NCI-H146 (cell line): ENCODE results near the gene ZNF772.

Experiments used
- DNase-seq: peaks from one replicate; lab custom pipeline; 2025; lab: John Stamatoyannopoulos, UW

The ZNF772 gene

GRCh38 chr19:57435062-57435978, 42.0 kb downstream of the ZNF772 start, which contains the start of gene ZNF749:
Gene ZNF749, plus strand, starts transcription at chr19:57435325. Its CDS starts 254 bp downstream, at chr19:57435579.
- DNase-seq: peak; percentile 99

GRCh38 chr19:57434386-57435061, 42.8 kb downstream of the ZNF772 start:
- peak; percentile 72 for DNase-seq

- DNase-seq: no peak
Observed at GRCh38 chr19:57421037-57421436, 56.3 kb downstream of the ZNF772 start.

- no peak for DNase-seq
Observed at GRCh38 chr19:57419439-57419838, 57.9 kb downstream of the ZNF772 start.
